Fibroblast of skin of right quadriceps (primary cell): Measurements from ENCODE around the gene APRT.
A peak's percentile ranks its signal among the peaks of the same experiment; 100 is the strongest.

ENCODE experiments used
- DNase-seq: peaks from one replicate; pipeline ENCODE4 v3.0.0-alpha.2; 2013

APRT gene

DNA sequence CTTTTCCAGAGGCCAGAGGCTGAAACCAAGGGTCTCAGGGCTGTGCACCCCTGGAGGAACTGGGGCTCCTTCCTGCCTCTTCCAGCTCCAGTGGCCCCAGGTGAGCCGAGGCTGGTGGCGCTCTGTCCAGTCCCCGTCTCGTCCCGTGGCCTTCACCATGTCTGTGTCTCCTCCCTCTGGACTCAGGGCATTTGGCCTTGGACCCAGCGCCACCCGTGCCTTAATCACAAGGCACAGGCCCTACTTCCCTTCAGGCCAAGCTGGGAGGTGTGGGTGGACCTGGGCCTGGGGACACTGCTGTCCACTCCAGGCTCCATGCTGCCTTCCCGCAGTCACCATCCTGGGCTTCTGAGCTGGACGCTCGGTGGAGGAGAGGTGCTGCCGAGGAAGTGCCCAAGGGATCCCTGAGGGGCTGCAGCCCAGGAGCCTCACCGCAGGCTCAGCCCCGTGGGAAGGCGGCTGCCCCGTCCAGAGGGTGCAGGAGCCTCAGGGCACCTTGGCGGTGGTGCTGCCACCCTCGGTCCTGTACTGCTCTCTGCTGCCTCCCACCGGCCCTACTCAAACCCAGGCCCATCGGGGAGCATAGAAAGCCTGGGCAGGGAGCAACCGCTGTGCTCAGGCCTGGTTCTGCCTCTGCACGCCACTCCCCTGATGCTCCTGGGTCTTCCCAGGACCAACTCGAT is 9.6 kb upstream of the APRT start:
- DNase-seq = no peak

DNA sequence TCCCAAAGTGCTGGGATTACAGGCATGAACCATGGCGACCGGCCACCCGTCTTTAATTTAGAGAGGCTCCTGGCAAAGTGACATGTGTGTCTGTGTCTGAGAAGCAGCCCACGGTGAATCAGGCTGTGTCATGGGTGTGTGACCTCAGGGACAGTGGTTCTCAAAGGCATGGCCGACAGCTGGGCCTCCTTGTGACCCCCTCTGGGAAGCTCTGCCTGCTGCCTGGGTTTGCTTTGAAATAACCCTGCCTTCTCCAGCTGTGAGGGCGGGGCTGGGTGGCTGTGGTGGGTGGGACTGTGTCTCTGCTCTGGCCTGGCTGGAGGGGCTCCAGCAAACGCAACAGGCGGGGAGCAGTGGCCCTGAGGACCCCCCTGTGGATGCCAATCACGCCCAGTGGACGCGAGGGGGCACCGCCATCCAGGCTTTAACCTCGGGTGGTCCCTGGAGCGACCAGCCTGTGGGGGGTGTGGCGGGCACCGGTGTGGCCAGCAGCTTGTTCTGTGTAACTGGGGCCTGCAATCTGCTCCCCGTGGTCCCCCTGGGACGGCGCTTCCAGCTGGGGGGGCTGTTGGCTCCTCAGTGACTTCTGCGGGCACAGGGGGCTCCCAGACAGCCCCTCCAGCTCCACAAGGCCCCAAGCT is 8.8 kb upstream of the APRT start:
- DNase-seq = no peak

DNA sequence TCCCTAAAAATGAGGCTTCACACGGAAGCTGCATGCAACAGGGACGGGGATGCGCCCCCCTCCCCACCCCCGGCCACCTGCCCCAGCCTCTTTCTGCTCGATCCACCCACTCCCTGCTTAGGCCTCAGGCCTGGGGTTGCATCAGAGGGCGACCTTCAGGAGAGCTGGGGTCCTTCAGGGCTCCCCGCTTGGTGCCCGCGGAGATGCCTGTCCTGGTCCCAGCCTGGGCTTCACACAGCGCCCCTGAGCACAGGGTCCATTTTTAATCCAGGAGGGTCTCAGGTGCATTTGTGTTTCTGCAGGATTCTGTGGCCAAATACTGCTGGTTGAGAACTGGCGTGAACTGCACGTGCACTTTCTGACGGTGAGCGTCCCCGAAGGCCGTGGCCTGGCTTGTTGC is 7.4 kb upstream of the APRT start:
- no peak for DNase-seq

DNA sequence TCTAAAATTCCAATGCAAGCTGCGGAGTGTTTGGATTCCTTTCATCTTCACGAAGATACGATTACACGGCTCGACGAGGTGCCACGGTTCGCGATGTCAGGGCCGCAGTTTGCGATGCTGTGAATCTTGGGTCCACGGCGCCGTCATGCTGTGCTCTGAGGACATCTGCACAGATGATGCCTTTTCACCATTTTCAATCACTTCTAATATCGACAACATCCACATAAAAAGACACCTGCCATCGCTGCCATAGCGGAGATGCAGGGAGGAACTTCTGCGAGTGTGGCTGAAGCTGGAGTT is 6.8 kb upstream of the APRT start:
- DNase-seq = no peak

DNA sequence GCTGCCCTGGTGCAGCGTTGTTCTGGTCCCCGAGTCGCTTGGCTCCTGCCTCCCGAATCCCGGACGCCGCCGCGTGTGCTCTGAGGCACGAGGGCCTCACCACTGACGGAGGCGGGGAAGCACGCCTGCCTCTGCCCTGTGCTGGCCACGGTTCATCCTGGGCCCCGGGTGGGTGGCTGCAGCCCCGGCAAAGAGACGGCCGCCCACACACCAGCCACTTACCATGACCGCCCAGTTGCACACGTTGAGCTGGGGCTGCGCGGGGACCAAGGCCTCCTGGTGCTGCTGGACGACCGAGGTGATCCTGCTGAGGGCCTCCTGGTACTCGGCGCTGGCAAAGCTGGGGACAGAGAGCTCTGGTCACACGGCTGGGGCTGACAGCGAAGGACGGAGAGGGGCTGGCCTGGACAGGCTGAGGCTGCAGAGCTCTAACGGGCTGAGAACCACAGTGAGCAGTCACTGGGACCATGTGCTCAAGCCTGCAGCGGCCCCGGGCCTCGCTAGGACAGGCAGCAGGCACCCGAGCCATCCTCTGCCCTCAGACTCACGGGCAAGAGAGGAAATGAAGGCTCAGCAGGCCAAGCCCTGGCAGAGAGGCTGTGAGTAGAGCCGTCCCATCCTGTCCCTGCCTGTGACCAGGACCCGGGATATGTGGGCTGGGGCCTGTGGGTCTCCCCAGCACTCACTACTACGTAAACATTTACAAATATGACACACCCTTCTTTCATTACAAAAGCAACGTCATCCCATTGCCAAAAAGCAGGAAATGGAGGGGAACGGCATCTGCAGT is 6.3 kb upstream of the APRT start:
- peak; percentile 37 for DNase-seq

DNA sequence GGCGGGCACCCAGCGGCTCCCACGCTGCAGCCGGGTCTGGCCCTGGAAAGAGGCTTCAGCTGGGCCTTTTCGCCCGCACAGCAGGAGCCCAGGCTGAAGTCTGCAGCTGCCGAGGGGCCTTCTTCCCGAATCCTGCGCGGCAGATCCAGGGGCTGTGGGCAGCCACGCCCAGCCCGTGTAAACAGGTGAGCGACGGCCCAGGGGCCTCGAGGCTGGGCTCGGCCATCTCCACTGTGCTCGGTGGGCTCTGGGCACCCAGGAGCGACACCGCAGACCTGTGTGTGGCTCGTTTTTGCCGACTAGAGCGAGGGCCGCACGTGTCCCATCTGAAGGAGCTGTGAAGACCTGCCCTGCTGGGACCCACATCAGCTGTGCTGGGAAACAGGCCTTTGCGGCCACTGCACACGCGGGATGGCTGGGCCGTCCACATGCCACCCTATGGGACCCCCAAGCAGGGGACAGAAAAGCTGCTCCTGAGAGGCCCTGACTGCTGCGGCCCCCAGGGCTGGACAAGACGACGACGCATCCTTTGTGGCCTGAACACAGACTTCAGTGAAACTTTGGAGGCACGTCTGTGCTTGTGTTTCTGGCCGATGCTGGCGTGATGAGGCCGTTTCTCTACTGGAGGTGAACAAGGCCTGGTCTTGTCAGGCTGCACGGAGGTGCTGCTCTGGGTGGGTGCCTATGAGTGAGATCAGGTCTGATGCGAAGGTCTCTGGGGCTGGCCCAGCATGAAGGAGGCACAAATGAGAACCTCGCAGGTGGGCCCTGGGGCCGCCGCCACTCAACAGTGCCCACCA is 5.2 kb upstream of the APRT start:
- no peak for DNase-seq

DNA sequence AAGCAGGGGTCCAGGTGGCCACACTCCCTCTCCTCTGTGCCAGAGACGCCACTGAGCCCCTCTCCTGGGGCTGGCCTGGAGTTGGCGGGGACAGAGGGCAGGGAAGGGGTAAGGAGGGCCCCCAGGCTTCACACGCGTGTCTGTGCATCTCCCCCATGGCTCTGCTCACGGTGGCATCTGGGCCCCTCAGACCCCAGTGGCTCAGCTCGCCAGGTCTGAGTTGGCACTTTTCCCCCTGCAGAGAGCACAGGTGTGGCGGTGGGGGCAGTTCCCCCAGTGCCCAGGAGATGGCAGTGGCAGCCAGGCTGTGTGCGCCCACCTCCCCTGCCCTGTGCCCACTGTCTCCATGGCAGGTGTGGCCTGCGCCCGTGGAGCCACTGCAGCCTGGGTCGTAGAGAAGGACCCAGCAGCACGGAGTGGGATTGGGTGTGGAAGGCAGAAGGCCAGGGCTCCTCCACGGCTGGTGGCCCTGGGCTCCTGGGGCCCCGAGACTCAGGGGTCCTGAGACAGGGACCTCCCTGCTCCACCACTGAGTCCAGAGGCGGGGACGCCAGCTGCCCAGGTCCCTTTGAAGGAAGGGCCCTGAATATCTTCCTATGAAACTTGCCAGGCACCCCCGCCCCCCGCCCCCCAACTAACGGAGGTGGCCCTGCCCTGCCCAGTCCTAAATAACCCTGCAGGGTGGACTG is 4.3 kb upstream of the APRT start:
- DNase-seq = no peak

DNA sequence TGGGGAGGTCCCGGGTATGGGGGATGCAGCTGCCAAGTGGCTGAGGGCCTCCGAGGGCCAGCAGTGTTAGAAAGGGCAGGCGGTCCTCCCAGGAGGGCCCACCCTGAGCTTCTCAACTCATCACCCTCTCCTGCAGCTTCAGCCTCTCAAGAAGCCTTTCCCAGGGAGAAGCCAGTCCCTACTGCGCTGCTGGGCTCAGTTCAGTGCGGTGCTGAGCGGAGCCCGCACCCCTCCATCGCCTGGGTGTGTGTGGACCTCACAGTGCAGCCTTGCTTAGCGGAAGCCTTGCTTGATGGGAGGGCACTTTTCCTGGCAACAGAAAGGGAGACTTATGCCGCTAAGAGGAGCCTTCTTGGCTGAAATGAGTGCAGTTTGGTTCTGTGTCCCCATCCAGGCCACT is 3.5 kb upstream of the APRT start:
- DNase-seq = no peak

DNA sequence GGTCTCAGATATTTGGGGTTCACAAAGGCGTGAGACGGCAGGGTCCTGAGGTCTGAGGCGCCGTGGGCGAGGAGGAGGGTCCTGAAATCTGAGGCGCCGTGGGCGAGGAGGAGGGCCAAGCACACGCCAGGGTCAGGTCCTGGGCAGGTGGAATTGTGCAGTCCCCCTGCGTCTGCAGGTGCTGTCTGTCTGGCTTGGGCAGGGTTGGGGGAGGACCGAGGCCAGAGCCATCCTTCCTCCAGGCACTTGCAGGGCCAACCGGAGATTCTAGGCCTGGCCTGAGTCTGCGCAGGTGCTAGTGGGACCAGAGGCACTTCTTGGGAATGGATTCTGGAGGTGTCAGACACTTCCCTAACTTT is 2.4 kb upstream of the APRT start:
- no peak for DNase-seq

DNA sequence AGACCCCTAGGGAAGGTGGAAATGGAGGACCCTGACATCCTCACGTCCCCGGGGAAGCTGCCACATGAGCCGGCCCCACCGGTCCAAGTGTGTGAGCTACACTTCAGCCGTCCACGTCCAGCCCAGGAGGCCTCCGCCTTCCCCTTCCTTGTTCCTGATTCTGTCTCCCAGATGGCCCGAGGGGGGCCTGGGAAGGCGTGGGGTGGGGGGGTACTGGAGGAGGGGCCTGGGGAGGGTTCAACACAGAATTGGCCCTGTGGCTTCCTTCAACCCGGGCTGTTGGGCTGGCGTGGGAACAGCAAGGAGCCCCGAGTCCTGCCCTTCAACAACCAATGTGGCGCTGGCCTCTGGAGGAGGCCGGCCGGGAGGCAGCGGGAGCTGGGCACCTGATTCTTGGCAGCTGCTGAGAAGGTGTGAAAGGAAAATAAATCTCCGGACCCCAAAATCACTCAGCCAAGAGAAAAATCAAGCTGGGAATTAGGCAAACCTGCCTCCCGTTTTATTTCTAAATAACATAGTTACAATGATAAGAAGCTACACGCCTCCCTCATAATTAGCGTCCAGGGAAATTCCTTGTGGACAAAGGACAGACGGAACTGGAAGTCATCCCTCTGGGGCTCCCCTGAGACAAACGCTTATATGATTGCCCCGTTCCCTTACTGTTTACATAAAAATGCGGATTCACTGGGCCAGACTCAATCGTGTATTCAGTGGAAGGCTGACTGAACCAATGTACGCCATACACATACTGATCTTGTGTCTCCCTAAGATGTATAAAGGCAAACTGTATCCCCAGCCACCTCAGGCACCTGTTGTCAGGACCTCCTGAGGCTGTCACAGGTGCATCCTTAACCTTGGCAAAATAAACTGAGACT is 1.8 kb upstream of the APRT start:
- no peak for DNase-seq

DNA sequence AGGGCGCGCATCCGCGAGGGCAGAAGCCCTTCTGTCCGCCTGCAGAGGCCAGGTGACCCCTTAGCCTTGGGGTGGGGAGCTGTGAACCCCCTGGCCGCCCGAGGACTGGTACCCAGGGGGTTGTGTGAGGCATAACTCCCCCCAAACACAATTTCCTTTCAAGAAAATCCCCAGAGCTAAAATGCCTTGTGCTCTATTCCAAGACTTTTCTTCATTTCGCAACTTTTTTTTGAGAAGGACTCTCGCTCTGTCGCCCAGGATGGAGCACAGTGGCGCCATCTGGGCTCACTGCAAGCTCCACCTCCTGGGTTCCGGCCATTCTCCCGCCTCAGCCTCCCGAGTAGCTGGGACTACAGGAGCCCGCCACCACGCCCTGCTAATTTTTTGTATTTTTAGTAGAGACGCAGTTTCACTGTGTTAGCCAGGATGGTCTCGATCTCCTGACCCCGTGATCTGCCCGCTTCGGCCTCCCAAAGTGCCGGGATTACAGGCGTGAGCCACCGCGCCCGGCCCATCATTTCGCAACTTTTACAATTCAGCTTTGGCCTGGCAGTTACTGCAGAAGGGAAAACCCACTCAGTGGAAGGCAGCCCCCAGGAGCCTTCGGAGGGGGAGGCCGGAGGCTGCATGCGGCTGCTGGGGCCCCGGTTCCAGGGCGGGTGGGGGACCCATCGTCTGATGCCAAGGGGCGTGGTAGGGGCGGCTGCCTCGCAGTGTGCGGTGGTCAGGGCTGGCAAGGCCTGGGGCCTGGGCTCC is 963 bp upstream of the APRT start:
- peak; percentile 48 for DNase-seq

DNA sequence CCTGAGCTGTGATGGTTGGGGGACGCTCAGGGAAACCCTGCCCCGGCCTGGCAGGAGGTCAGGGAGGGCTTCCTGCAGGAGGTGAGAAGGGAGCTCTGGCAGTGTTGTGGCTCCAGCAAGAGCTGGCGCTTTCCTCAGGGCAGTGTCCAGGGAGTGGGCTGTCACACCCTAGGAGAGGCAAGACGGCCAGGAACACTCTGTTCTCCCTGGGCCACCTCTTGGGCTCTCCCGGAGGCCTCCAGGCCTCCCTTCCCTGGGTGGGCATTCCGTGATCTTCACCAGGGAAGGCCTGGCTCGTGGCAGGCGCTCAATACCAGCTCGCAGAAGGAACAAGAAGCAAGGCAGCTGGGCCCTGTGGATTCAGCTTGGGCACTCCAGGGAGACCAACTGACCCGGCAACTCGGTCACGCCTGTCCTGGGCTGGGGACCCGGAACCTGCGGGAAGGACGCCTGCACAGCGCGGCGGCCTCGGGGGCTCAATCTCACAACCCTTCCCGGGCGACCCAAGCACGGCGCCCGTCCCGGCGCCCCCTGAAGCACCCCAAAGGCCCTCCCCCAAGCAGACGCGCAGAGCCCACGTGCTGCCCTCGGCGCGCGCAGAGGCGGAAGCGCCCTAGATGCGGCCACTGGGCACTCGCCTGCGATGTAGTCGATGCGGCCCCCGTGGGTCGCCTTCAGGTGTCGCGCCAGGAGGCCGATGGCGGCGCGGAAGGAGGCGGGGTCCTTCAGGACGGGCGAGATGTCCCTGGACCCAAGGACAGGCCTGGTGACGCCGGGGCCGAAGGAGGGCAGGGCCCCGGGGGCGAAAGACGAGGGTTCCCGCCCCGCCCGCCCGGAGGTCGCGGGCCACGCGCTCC is 588 bp downstream of the APRT start:
- DNase-seq = peak; percentile 83

DNA sequence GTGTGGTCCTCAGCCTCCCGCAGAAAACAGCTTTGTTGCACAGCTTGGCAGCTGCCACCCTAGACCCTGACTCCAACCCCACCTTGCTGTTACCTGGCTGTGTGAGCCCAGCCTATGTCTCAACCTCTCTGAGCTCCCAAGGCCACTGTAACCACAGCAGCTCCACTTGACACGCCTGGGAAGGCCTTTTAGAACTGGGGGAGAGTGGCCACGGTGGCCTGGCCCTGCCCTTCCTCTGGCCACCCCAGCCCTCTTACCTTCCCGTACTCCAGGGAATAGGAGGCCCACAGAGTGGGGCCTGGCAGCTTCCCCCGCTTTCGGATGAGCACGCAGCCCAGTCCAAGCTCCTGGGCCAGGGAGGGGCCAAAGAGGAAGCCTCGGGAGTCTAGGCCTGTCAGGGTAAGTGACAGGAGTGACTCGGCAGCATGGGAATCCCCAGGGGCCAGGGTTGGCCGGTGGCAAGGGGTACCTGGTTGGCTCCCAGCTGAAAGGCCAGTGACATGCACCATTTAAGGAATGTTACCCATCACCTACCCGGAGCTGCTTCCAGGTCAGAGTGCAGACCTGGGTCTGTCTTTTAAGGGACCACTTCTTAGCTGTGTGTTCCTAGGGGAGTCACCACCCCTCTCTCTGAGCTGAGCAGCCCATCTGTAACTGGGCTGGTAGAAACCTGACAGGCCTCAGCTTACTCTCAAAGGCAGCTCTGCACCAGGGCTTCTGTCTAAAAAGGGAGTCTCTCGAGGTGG is 1.4 kb downstream of the APRT start:
- DNase-seq = no peak

DNA sequence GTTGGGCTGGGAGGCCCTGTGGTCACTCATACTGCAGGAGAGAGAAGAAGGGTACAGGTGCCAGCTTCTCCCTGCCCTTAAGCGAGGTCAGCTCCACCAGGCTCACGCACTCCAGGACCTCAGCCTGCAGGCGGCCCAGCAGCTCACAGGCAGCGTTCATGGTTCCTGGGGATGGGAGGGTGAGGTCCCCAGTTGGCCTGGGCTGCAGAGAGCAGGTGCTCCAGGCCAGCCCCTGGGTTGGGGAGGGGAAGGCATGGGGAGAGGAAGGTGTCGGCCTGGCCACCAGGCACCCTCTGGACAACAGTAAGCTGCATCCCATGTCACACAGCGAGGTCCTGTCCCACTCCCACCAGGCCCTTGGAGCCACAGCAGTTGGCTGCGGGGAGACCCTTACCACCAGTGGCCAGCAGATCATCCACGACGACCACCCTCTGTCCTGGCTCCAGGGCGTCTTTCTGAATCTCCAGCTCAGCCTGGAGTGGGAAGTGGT is 2.0 kb downstream of the APRT start:
- no peak for DNase-seq

DNA sequence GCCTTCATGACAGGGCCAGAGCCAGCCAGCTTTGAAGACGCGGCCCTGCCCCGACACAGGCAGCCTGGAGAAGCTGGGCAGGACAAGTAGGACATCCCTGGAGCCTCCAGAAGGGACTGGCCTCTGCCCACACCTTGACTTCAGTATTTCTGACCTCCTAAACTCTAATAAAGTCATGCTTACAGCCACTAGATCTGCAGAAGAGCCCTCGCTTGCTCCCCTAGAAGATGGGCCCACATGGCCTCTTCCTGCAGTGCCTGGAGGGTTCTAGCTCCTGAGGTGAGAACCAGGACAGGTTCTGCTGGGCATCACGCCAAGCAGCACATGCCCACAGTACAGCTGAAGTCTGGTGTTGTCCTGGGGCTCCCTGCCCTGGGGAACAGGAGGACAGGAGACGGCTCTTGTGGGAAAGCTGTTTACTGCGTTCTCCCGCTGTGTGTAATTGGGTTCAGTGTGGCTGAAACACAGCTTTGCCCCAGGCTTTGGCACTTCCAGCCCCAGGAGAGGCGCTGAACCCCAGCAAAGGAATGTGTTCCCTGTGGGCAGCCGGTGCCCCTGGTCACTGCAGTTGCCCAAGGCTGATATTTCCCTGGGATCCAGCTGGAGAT is 2.6 kb downstream of the APRT start:
- DNase-seq = no peak

DNA sequence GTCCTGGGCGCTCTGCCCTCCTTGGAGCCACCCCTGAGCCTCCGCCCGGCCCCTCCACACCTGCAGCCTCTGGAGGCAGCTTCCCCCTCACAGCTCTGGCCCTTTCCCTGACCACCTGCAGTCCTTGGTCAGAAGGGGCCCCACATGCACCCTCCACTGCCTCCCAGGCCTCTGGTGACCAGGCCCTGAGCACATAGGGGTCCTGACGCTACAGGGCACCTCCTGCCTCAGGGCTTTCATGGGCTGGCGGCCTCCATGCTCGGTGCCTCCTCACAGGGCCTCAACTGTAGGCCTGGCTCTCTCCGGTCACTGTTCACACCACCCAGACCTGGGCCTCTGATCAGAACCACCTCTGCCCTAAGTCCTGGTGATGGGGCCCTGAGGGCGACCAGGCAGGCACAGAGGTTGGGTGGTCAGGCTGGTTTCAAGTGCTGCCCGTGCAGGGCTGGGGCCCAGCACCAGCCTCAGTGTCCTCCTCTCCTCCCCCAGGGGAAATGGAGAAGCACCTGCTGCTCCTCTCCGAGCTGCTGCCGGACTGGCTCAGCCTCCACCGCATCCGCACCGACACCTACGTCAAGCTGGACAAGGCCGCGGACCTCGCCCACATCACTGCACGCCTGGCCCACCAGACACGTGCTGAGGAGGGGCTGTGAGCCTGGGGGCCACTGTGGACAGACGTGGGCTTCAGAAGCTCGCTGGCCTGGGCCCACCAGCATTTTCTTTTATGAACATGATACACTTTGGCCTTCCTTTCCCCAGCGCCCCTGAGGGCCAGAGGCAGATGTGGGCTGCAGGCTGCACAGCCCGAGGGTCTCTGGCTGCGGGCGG is 3.9 kb downstream of the APRT start:
- DNase-seq = no peak

DNA sequence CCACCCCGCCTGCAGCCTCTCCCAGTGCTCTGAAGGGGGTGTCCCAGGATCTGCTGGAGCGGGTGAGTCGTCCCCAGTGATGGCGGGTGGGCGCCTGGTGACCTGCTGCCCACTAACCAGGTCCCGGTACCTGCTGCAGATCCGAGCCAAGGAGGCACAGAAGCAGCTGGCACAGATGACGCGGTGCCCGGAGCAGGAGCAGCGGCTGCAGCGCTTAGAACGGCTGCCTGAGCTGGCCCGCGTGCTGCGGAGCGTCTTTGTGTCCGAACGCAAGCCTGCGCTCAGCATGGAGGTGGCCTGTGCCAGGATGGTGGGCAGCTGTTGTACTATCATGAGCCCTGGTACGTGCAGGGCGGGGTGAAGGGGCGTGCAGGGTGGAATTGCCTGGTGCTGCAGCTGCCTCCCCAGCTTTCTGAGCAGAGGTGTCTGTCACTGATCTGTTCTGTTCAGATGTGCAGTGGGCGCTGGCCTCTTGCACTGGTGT is 4.5 kb downstream of the APRT start:
- DNase-seq = no peak
